SU-DHL-6 (cell line): ENCODE results near the gene PCDH18.

ENCODE experiments used
- H2AFZ ChIP-seq: fragments of 200-600 bp; sonication (generic); 2 replicates; pipeline ENCODE4 v1.6.1; 2014; ENCODE audit warnings: low read depth, mild to moderate bottlenecking, moderate library complexity, mixed read lengths, antibody characterized with exemption, low read length; ENCODE audit not compliant: severe bottlenecking
- H3F3A ChIP-seq: fragments of 200-600 bp; shearing (Covaris generic); 2 replicates; pipeline ENCODE4 v1.6.0; 2016; ENCODE audit warnings: antibody characterized with exemption, mild to moderate bottlenecking; ENCODE audit not compliant: insufficient read depth
- H3K27ac ChIP-seq: fragments of 200-600 bp; sonication (generic); 2 replicates; pipeline ENCODE4 v1.5.1; 2016; ENCODE audit warnings: low read depth, mild to moderate bottlenecking, low read length, moderate library complexity, mixed read lengths
- H3K27me3 ChIP-seq: fragments of 200-600 bp; sonication (generic), shearing (Covaris generic); 2 replicates; pipeline ENCODE4 v1.6.0; 2014; ENCODE audit warnings: mild to moderate bottlenecking, low read length
- H3K36me3 ChIP-seq: fragments of 200-600 bp; sonication (generic); 2 replicates; pipeline ENCODE4 v1.6.1; 2014; ENCODE audit warnings: mild to moderate bottlenecking, low read length, mixed read lengths
- H3K4me2 ChIP-seq: fragments of 300-600, 200-600 bp; shearing (Covaris generic), sonication (generic); 2 replicates; pipeline ENCODE4 v1.6.0; 2014; ENCODE audit warnings: low read length, low read depth, mild to moderate bottlenecking; ENCODE audit not compliant: poor library complexity, severe bottlenecking
- H3K4me3 ChIP-seq: fragments of 200-600 bp; sonication (generic); 2 replicates; pipeline ENCODE4 v1.5.1; 2014; ENCODE audit warnings: antibody characterized with exemption, low read length, mild to moderate bottlenecking, mixed read lengths; ENCODE audit not compliant: insufficient read depth, poor library complexity, severe bottlenecking
- H3K79me2 ChIP-seq: fragments of 200-600 bp; sonication (generic); 2 replicates; pipeline ENCODE4 v1.6.1; 2014; ENCODE audit warnings: mild to moderate bottlenecking, low read length, moderate library complexity; ENCODE audit not compliant: insufficient read depth
- H3K9ac ChIP-seq: fragments of 200-600 bp; sonication (generic); 2 replicates; pipeline ENCODE4 v1.7.0; 2014; ENCODE audit warnings: mild to moderate bottlenecking, low read length
- H3K9me2 ChIP-seq: fragments of 200-600 bp; sonication (generic); replicated peaks from 2 replicates; pipeline ENCODE4 v1.6.1; 2014; ENCODE audit warnings: low read length; ENCODE audit not compliant: insufficient read depth
- H3K9me3 ChIP-seq: fragments of 200-600 bp; sonication (generic); 2 replicates; pipeline ENCODE4 v1.6.1; 2014; ENCODE audit warnings: low read length, mixed read lengths; ENCODE audit not compliant: insufficient read depth
- H4K20me1 ChIP-seq: fragments of 200-600 bp; sonication (generic); 2 replicates; pipeline ENCODE4 v1.6.1; 2014; ENCODE audit warnings: low read depth, mild to moderate bottlenecking, antibody characterized with exemption, low read length, moderate library complexity, mixed read lengths
- CTCF ChIP-seq: fragments of 200-600 bp; sonication (generic); IDR thresholded peaks from one replicate; pipeline ENCODE4 v1.5.1; 2017; ENCODE audit warnings: antibody characterized with exemption, mild to moderate bottlenecking, low read length, moderate library complexity; ENCODE audit not compliant: insufficient read depth, poor library complexity, severe bottlenecking
- EZH2phosphoT487 ChIP-seq: fragments of 200-600 bp; sonication (generic), shearing (Covaris generic); conservative IDR thresholded peaks from 2 replicates; pipeline ENCODE4 v1.6.1; 2018; ENCODE audit warnings: mild to moderate bottlenecking, antibody characterized with exemption, low read length, moderate library complexity, mixed read lengths

The PCDH18 gene

GRCh38 chr4:137471461-137471860 is 60.8 kb downstream of the PCDH18 start:
- no peaks in the 10 kb centered on the region for H3K36me3 ChIP-seq
- TF ChIP-seq EZH2phosphoT487: no peak
- TF ChIP-seq CTCF: no peak
- no peaks in the 10 kb centered on the region for H3K79me2 ChIP-seq
- no peaks in the 10 kb centered on the region for H3F3A ChIP-seq
- H3K27me3 ChIP-seq: no peaks in the 10 kb centered on the region
- H3K4me2 ChIP-seq: no peak overlapping the region
- no peak overlapping the region for H3K27ac ChIP-seq
- H2AFZ ChIP-seq: no peak overlapping the region
- H3K9me3 ChIP-seq: no peaks in the 10 kb centered on the region
- H3K4me3 ChIP-seq: no peak overlapping the region
- H3K9me2 ChIP-seq: no peaks in the 10 kb centered on the region
- H4K20me1 ChIP-seq: no peaks in the 10 kb centered on the region
- H3K9ac ChIP-seq: no peak overlapping the region

- H3K27me3 ChIP-seq: no peaks in the 10 kb centered on the region
- H3K9me2 ChIP-seq: no peaks in the 10 kb centered on the region
- TF ChIP-seq EZH2phosphoT487: no peak
- TF ChIP-seq CTCF: no peak
- H3K4me3 ChIP-seq: no peak overlapping the region
- no peak overlapping the region for H3K4me2 ChIP-seq
- no peaks in the 10 kb centered on the region for H3F3A ChIP-seq
- no peaks in the 10 kb centered on the region for H3K36me3 ChIP-seq
- no peak overlapping the region for H3K27ac ChIP-seq
- H4K20me1 ChIP-seq: no peaks in the 10 kb centered on the region
- H3K79me2 ChIP-seq: no peaks in the 10 kb centered on the region
- no peak overlapping the region for H3K9ac ChIP-seq
- no peak overlapping the region for H2AFZ ChIP-seq
- H3K9me3 ChIP-seq: no peaks in the 10 kb centered on the region
Measured at GRCh38 chr4:137470806-137471205, 61.5 kb downstream of the PCDH18 start.
